ENCODE results near the gene PTPRN2. TPM values are rescaled to one million over a fixed set of nuclear protein-coding genes. Genes with fewer than 3 reads are reported as not detected.

PTPRN2 gene
- total RNA-seq, 2 experiments from 2014 or later: 0.70 TPM; not detected in 1

- Histone ChIP-seq H3K4me3 (ENCODE audit: low read depth, low read length, poor library complexity, severe bottlenecking) (no peak overlapping the region), H4K20me1 (ENCODE audit: insufficient read depth, low read length) (no peaks in the 10 kb centered on the region), H3K4me2 (ENCODE audit: low read length) (no peak overlapping the region), H3K79me2 (ENCODE audit: insufficient read depth, low read depth, low read length) (no peaks in the 10 kb centered on the region), H3K9me2 (ENCODE audit: insufficient read depth, low read length) (no peaks in the 10 kb centered on the region), H3K27ac (ENCODE audit: low read depth, low read length, poor library complexity, severe bottlenecking) (no peak overlapping the region), H3K9me3 (ENCODE audit: low read length) (0 out of 2 replicates have a peak, but pooled peaks cover 9% of the 10 kb centered on the region), H2AFZ (ENCODE audit: low read length) (no peak overlapping the region), H3K4me1 (ENCODE audit: insufficient read depth, low read length, poor library complexity, severe bottlenecking) (no peaks in the 10 kb centered on the region), H3K36me3 (ENCODE audit: insufficient read depth, low read length) (no peaks in the 10 kb centered on the region)
- BruUV-seq (replicated peaks): no TSS peak
- TF ChIP-seq EZH2phosphoT487 (IDR thresholded peaks at IDR 0.05; ENCODE audit: borderline replicate concordance, low read depth, low read length) (no peak), CTCF (conservative IDR thresholded peaks at IDR 0.05; ENCODE audit: low read length) (no peak)
- no peak for DNase-seq (ENCODE audit: low spot score)
- intact Hi-C loops (cut with micrococcal nuclease; ENCODE audit: unreplicated experiment): no loop called here
- ChIA-PET POLR2A (no interaction called here), CTCF (ENCODE audit: unreplicated experiment) (no interaction called here)
These were observed 750.6 kb downstream of the PTPRN2 start for GRCh38 chr7:157837047-157837446.

- Histone ChIP-seq H2AFZ (ENCODE audit: low read length) (no peak overlapping the region), H3K79me2 (ENCODE audit: insufficient read depth, low read depth, low read length) (no peaks in the 10 kb centered on the region), H3K9me3 (ENCODE audit: low read length) (0 out of 2 replicates have a peak, but pooled peaks cover under 1% of the 10 kb centered on the region), H3K9me2 (ENCODE audit: insufficient read depth, low read length) (no peaks in the 10 kb centered on the region), H3K27ac (ENCODE audit: low read depth, low read length, poor library complexity, severe bottlenecking) (no peak overlapping the region), H3K36me3 (ENCODE audit: insufficient read depth, low read length) (no peaks in the 10 kb centered on the region), H4K20me1 (ENCODE audit: insufficient read depth, low read length) (no peaks in the 10 kb centered on the region), H3K4me2 (ENCODE audit: low read length) (no peak overlapping the region), H3K4me3 (ENCODE audit: low read depth, low read length, poor library complexity, severe bottlenecking) (no peak overlapping the region), H3K4me1 (ENCODE audit: insufficient read depth, low read length, poor library complexity, severe bottlenecking) (no peaks in the 10 kb centered on the region)
- TF ChIP-seq EZH2phosphoT487 (IDR thresholded peaks at IDR 0.05; ENCODE audit: borderline replicate concordance, low read depth, low read length) (no peak), CTCF (conservative IDR thresholded peaks at IDR 0.05; ENCODE audit: low read length) (no peak)
- ChIA-PET POLR2A (no interaction called here), CTCF (ENCODE audit: unreplicated experiment) (no interaction called here)
- intact Hi-C loops (cut with micrococcal nuclease; ENCODE audit: unreplicated experiment): no loop called here
- no TSS peak for BruUV-seq (replicated peaks)
- DNase-seq (ENCODE audit: low spot score): no peak
These were observed 753.0 kb downstream of the PTPRN2 start for GRCh38 chr7:157834501-157835163.

GRCh38 chr7:157832866-157833607 lies 754.6 kb downstream of the PTPRN2 start:
- Histone ChIP-seq H3K4me1 (ENCODE audit: insufficient read depth, low read length, poor library complexity, severe bottlenecking) (no peaks in the 10 kb centered on the region), H3K36me3 (ENCODE audit: insufficient read depth, low read length) (no peaks in the 10 kb centered on the region), H3K4me3 (ENCODE audit: low read depth, low read length, poor library complexity, severe bottlenecking) (no peak overlapping the region), H3K4me2 (ENCODE audit: low read length) (no peak overlapping the region), H3K79me2 (ENCODE audit: insufficient read depth, low read depth, low read length) (no peaks in the 10 kb centered on the region), H2AFZ (ENCODE audit: low read length) (no peak overlapping the region), H4K20me1 (ENCODE audit: insufficient read depth, low read length) (no peaks in the 10 kb centered on the region), H3K27ac (ENCODE audit: low read depth, low read length, poor library complexity, severe bottlenecking) (no peak overlapping the region), H3K9me2 (ENCODE audit: insufficient read depth, low read length) (no peaks in the 10 kb centered on the region), H3K9me3 (ENCODE audit: low read length) (no peaks in the 10 kb centered on the region)
- ChIA-PET POLR2A (no interaction called here), CTCF (ENCODE audit: unreplicated experiment) (no interaction called here)
- DNase-seq (ENCODE audit: low spot score): no peak
- TF ChIP-seq EZH2phosphoT487 (IDR thresholded peaks at IDR 0.05; ENCODE audit: borderline replicate concordance, low read depth, low read length): no peak
- no peak for TF ChIP-seq CTCF (conservative IDR thresholded peaks at IDR 0.05; ENCODE audit: low read length)
- intact Hi-C loops (cut with micrococcal nuclease; ENCODE audit: unreplicated experiment): no loop called here
- BruUV-seq (replicated peaks): no TSS peak

Data from OCI-LY7 (cell line).